Measurements from ENCODE around the gene DAAM1. TPM values are rescaled to one million over a fixed set of nuclear protein-coding genes. Genes with fewer than 3 reads are reported as not detected.
A peak's percentile ranks its signal among the peaks of the same experiment; 100 is the strongest.

DAAM1 gene
- total RNA-seq, 1 donor = 5.9 TPM

DNA sequence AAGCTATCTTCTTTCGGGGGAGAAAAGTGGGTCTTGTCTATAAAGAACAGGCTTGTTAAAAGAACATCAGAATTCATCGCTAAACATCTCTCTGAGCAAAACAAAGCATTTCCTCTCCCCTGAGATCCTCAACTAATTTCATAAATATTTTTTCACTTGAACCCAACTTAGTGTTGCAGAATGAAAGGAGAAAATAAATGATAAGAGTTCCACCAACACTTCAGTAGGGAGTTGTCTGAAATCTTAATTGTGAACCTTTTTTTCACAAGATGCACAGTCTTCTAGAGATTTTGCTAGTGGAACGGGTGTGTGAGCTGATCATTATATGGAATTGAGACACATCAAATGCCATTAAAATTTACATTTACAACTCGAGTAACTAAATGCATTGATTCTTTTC, 1.3 kb upstream of the DAAM1 start:
- DNase-seq (ENCODE audit: low read depth in 2 of 3, low spot score in 2 of 3) = no peak

DNA sequence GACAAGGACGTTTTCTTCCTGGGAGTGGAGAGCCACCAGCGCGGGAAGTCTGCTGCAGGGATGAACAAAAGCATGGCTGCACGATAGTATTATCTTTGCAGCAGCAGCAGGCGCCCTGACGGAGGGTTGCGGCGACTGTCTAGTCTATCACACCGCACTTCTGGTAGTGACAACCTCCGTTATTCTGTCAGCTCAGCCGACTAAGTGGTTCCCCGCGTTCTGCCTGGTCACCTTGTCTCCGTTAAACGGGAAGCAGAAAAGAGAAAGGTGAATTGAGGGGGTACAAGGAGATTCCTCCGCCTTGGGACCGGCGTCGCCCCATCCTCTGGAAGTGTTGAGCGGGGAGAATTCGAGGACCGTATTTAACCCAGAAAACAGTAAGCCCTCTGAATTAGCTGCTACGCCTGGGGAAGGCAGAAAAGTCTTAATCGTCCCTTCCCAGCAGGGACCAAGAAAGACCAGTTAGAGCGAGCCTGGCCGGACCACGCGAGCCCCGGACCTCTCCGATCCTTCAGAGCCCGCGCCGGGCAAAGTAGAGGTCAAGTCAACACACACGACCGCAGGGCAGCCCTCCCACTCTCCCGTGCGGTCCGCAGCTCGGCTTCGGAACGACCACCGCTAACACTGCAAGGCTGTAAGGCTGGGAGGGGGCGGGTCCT, 536 bp upstream of the DAAM1 start:
- DNase-seq (ENCODE audit: low read depth in 2 of 3, low spot score in 2 of 3) = peak in 2 of 3 donors; percentile 68 to 83

DNA sequence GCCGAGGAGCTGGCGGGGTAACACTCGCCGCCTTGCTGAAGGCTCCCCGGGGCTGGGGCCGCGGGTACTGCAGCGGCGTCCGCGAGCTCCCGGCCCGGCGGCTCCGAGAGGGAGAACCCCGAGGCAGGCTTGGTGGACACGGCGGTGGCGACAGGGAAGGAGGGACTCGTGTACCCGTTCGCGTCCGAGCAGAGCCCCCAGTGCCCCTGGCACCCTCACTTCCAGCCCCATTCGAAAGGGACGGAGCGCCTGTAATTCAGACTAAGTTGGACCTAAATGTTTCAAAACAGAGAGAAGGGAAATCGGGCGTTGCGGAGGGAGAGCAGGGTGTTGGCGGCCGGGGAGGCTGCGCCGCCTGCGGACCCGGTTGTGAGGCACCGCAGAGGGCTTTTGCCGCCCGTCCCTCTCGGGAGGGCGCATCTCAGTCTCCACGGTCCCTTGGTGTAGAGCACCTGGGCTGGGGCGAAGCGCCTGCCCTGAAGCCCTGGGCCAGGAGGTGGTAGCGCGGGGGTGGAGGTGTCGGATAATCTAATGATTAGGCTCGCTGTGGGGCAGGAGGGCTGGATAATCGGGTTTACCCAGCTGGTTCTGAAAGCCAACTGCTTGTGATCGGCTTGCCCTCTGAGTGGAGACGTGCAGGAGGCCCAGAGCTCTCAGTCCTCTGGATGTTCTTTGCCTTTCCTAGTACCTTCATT, 771 bp downstream of the DAAM1 start:
- peak; percentile 29 to 35 (median 33) for DNase-seq (ENCODE audit: low read depth in 2 of 3, low spot score in 2 of 3)

DNA sequence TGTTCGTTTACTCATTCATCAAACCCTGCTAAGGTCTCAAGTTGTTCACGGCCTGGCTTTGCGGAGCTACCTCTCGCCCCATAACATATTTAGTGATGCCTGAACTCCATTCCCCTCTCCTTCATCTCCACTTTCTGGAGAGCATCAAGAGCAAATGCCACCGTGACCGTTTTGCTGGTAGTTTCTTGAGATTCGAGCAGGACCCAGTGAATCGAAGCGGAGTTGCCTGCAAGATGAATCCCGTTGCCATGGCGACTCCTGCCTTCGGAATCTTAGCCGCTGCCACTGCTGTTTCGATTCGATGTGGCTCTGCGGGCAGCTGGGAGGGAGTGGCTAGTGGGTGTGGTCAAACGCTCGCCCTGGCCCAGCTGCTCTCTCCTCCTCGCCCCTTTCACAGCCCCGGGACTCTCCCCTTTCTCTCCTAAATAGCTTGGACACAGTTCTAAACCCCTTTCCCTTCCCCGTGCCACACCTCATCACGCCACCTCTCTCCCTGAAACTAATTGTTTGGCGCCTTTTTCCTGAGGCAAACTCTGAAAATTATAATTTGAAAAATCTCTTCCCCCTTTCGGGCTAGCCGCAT, 1.4 kb downstream of the DAAM1 start:
- DNase-seq (ENCODE audit: low read depth in 2 of 3, low spot score in 2 of 3) = peak; percentile 37 to 80 (median 68)

DNA sequence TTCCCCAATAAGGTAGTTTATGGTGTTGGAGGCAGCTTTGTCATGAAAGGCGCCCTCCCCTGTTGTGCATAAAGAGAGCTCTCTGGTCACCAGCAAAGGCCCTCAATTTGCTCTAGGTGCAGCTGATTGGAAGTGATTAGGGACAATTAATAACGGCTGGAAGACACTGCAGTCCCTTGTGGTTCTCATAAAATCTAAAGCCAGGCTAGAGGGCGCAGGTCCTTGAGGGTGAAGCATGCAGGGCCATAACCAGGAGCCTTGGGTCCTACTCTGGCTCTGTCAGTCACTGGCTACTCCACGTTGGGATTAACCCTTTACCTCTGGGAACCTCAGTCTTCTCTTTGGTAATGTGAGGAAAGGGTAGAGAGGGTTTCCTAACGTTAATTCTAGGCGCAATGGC, 1.9 kb downstream of the DAAM1 start:
- no peak for DNase-seq (ENCODE audit: low read depth in 2 of 3, low spot score in 2 of 3)

DNA sequence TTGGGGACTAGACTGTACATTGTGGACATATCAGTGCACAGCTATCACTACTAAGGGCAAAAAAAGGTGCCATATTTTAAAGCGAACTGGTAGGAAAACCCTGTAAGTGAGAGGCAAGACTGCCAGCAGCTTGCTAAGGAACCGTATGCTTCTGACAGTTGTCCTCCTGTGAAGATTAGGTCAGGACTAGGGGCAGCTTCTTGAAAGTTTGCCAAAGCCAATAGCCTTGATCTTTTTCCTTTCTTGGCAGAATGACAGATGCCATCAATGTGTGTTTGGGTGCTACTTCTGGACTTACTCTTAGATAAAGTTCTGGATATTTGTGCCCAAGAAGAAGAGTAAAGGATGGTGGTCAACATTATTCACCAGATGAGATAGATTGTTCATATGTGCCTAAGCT, 7.4 kb downstream of the DAAM1 start:
- no peak for DNase-seq (ENCODE audit: low read depth in 2 of 3, low spot score in 2 of 3)

DNA sequence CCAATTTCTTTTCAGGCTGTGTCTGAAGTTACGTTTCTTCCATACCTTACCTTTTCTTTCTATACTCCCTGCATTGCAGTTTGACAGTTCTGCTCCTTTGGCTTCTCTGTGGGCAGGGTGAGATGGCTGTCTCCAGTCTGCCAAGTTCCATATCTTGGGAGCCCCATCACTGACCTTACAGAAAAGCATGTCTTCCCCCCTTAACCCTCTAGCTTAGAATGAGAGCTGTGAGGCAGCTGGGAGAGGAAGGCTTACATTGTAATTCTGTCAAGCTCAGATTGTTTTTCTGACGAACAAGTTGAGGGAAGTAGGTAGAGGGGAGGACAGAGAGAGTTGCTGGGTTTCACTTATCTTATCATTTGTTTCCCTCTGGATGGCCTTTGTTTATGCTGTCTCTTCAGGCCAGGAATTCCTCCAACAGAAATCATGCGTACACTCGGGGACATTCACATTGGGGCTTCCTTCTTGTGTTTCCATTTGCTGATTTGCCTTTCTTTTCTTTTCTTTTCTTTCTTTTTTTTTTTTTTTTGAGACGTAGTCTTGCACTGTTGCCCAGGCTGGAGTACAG, 9.3 kb downstream of the DAAM1 start:
- no peak for DNase-seq (ENCODE audit: low read depth in 2 of 3, low spot score in 2 of 3)

DNA sequence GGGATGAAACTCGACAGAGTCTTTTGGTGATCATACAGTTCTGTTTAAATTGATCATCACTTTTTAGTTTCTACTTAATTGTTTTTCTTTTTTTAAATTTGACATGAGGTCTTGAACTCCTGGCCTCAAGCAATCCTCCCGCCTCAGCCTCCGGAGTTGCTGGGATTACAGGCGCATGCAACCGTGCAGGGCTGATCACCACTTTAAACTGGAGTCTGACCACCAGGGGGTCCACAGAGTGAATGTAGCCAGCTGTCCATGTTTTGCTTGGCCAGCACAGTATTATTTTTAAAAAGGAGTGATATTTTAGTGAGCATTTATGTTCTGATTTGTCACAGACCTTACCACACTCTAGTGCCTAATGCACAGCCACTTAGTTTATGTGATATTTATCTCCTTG, 10.7 kb downstream of the DAAM1 start:
- DNase-seq (ENCODE audit: low read depth in 2 of 3, low spot score in 2 of 3) = no peak

DNA sequence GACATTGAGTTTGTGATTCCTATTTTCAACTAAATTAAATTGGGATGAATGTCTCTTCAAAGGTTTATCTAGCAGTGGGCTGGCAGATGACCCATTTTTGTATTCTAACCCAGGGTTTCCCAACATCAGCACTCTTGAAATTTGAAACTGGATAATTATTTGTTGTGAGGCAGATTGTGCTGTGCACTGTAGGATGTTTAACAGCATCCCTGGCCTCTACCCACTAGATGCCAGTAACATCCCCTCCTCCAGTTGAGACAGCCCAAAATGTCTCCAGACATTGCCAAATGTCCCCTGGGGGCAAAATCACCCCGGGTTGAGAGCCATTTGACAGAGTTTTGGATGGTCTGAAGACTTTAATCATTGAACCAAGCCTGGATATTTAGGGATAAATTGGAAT, 11.1 kb downstream of the DAAM1 start:
- no peak for DNase-seq (ENCODE audit: low read depth in 2 of 3, low spot score in 2 of 3)

DNA sequence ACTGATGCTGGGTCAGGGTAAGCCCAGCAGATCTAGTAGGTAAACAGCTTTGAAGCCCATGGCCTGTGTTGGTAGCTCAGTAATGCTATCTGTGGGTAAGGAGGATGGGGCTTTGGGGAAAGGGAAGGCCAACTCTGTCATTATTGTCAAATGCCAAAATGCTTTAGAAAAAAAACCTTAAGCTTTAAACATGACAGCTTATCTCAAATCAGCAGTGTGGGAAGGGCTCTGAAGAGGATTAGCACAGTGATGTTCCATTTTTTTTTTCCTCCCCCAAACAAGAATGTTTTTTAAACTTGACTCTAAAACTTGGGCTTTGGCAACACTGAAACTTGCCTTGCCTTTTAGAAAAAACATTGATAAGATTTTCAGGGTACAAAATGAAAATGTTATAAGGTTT, 11.7 kb downstream of the DAAM1 start:
- DNase-seq (ENCODE audit: low read depth in 2 of 3, low spot score in 2 of 3) = no peak

DNA sequence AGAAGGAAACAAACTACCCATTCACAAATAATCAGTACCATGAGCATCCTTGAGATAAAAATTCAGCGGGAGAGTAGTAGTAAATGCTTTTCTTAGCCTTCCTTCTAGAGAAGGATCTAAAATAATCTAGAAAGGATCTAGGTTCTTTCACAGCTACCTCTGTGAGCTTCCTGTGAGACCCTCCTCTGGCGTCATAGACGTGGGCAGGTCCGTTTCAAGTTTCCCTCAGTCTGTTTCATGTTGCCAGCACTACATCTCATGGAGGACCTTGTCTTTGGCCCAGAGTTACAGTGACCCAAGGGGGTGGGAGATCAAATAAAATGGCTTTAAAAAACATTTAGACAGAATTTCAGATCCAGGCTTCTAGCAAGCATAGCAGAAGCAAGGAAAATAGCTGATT, 13.6 kb downstream of the DAAM1 start:
- no peak for DNase-seq (ENCODE audit: low read depth in 2 of 3, low spot score in 2 of 3)

DNA sequence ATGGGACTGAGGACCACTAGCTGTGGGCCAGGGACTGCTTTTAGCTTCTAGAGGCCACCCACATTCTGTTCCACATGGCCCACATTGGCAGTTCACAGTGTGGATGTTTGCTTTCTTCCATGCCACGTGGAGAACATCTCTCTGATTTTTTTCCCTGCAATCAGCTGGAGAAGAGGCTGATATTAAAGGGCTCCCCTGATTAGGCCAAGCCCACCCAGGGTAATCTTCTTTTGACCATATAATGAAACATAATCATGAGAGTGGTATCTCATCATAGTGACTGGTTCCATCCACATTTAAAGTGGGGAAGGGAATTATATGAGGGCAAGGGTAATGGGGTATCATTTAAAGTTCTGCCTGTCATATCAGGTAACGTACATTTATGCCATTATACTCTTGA, 15.8 kb downstream of the DAAM1 start:
- DNase-seq (ENCODE audit: low read depth in 2 of 3, low spot score in 2 of 3) = no peak

DNA sequence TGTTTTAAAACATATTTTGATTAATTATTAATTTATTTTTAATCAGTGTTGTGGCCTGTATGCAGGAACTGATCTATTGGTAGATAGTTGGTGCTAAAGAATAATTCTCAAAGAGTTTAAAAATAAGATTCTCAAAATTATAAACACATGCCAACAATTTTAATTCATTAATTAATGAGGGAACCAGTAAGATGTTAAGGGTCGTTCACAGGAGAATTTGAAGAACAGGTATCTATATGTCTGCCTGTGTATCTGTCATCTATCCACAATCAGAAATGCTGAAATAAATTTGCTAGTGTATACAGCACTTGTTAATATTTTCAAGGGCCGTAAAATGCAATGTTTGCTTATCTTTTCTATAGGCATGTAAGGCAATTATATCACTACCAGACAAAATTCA, 18.4 kb downstream of the DAAM1 start:
- DNase-seq (ENCODE audit: low read depth in 2 of 3, low spot score in 2 of 3) = no peak

DNA sequence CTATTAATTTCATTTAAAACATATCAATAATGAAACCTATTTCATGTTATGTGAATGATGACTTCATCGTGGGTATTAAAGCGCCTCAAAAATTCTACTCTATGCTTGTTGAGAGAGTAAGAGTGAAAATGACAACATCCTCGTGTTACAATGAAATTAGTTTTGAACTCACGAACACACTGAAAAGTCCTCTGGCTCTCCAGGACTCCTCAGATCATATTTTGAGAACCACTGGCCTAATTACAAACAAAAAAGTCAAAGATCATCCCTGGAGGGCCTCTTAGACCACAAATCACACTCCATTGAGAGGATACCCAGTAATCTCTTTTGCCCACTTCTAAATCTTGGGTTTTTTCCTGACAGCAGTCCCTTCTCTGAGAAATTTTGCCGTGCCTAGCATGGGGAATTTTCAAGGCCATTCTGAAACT, 19.1 kb downstream of the DAAM1 start:
- no peak for DNase-seq (ENCODE audit: low read depth in 2 of 3, low spot score in 2 of 3)

DNA sequence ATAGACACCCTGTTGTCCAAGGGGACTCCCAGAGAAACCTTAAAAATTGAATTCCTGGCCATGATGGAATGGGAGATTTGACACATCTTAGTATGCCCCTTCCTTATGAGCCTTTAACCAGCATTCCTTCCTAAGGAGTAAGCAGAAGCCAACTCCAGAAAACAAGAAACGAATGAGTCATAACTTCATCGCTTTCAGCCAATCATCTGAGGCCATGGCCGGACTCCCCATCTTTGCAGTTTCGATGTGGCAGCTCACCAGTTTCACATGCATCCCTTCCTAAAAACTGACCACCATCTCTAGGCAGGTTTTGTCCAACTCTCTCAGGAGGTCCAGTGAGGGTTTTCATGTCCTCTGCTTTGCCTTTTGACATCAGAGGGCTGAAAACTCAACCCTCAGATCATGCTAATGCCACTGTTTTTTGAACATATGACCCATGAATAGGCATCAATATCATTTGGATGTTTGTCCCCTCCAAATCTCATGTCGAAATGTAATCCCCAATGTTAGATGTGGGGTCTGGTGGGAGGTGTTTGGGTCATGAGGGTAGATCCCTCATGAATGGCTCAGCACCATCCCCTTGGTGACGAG, 19.9 kb downstream of the DAAM1 start:
- DNase-seq (ENCODE audit: low read depth in 2 of 3, low spot score in 2 of 3) = no peak

DNA sequence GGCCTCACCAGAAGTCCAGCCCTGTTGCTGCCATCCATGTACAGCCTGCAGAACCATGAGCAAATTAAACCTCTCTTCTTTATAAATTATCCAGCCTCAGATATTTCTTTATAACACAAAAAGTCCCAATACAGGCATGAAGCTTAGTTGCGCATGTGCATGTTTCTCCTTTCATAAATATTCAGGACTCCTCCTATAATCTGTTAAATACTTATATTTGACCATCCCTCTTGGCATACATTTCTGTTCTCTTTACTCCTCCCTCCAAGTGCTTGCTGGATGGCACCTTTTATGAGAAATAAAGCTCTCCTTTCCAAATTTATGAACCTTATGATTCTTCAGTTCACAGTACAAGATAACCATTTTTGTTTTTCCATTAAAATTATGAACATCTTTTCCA, 20.5 kb downstream of the DAAM1 start:
- no peak for DNase-seq (ENCODE audit: low read depth in 2 of 3, low spot score in 2 of 3)

DNA sequence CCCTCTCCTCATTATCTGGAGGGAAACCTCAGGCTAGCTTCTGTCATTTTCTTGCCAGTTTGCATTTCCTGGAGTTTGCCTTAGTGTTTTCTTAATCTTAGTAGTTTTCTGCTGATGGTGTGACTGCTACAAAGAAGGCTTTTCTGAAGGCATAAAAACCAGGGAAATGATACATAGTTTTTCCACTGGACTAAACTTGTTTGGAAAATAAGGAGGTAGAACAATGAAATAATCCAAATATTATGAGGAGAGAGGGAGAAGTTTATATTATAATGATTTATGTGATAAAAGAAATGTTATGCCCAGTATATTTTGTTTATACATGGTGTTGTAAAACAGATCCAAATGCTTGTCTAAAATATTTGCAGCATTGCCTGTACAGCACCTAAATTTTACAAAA, 22.2 kb downstream of the DAAM1 start:
- no peak for DNase-seq (ENCODE audit: low read depth in 2 of 3, low spot score in 2 of 3)

DNA sequence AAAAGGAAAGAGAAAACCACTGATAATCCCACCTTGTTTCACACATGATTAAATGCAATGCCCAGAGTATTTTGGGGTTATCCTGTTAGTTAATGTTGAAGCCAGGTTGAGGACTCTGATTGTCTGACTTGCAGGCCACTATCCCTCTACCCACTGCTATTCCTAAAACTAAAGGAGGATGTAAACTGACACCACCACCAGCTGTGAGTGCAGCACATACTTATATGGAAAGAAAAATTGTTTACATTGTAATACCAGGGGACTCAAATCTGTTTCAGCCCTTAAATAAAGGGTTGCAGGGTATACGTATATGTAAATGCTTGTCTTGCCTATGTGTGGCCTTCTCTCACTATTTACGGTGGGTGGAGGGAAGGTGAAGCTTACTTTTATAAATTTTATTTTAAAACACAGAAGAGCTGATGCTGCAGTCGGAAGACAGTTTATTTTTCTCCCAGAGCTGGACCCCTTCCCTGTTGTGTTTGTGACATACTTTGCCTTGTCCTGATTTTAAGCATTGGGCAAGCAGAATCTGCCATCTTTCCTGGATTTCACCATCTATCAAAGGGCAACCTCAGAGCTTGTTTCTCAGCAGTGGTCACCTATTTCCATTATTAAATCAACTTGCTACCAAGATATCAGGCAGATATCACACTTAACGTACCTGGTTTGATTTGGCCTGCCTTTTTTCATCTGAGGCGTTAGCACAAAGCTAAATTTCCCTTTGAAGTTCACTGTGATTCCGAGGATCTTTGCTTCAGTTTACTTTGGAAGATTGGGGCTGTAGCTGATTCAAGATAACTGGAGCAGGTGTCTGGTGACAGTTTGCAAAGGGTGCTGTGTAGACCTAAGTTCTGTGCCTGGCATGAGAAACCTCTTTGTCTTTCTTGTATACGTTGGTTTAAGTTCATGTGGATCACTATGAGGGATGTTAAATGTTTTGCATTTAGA, 25.2 kb downstream of the DAAM1 start:
- no peak for DNase-seq (ENCODE audit: low read depth in 2 of 3, low spot score in 2 of 3)

DNA sequence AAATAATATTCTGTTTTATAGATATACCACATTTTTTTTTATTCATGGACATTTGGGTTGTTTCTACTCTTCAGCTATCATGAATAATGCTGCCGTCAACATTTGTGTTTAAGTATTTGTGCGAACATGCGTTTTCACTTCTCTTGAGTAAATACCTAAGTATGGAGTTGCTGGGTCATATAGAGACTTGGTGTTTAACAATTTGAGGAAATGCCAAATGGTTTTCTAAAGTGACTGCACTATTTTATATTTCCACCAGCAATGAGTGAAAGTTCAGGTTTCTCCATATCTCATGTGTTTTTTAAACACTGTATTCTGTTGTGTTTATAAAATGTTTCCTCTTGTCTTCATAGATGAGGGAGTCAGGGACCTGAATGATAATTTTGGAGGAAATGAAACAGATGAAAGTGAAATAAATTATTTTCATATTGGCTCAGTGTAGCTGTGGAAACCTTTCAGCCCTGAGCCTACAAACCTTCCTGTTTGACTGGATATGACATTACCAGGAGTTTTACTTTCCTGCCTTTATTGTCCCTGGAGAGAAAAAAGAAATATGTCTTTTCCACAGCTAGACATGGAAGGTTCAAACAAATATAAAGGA, 26.3 kb downstream of the DAAM1 start:
- no peak for DNase-seq (ENCODE audit: low read depth in 2 of 3, low spot score in 2 of 3)

DNA sequence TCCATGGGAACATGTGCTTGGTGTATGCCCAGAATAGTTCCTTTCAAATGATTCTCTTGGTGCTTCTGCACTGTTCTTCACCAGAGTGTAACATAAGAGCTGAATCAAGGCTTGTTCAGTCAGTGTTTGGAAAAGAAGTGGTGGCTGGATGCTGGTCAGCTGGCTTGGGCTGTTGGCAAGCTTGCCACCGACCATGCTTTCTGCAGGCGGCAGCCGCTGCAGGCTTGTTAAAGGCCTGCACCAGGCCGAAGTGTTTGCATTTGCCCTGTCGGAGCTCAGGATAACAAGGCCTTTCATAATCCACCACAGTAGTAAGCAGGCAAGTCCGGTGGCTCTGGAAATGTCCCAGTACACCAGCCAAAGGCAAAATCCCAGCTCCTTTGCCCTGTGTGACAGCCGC, 26.9 kb downstream of the DAAM1 start:
- no peak for DNase-seq (ENCODE audit: low read depth in 2 of 3, low spot score in 2 of 3)
